Measurements from ENCODE around the gene KRTAP10-4.

- no peak for TF ChIP-seq MAX (IDR thresholded peaks at IDR 0.05)
- TF ChIP-seq ZBTB33 (IDR thresholded peaks at IDR 0.05): no peak
- no peak for TF ChIP-seq GABPA (IDR thresholded peaks at IDR 0.05 in 1 of 2, conservative IDR thresholded peaks at IDR 0.05 in 1 of 2)
- TF ChIP-seq CTCF (IDR thresholded peaks at IDR 0.05; ENCODE audit: low read depth, low read length, missing input control): no peak
- no peak for TF ChIP-seq SP1 (IDR thresholded peaks at IDR 0.05)
These were observed 44.5 kb upstream of the KRTAP10-4 start for GRCh38 chr21:44529011-44529421.
